GM12878 (cell line): ENCODE results near the gene INTS7. TPM values are rescaled to one million over a fixed set of nuclear protein-coding genes. Genes with fewer than 3 reads are reported as not detected.

Source experiments
- ATAC-seq: fragments of 200-7000 bp; cut with Tn5 transposase; 3 replicates; pipeline ENCODE4 v1.9.1; 2020; ENCODE audit warnings: mild to moderate bottlenecking, moderate library complexity
- BruUV-seq: library from RNA; stranded (reverse); fragments of 400-500 nt; replicated peaks from 2 replicates; lab custom pipeline; 2021; lab: Mats Ljungman, UMichigan
- CTCF ChIA-PET: fragments of 300-600 bp; sonication (Branson Sonifier 250); formaldehyde crosslinking; extraction: SDS; loops from one replicate; lab custom pipeline; 2021; ENCODE audit warnings: inconsistent platforms; lab: Yijun Ruan, JAX
- POLR2A ChIA-PET: fragments of 350-600 bp; formaldehyde crosslinking; extraction: SDS; loops from one replicate; lab custom pipeline; 2021; ENCODE audit warnings: inconsistent platforms; lab: Charles Lee
- RAD21 ChIA-PET: fragments of 300-600 bp; sonication (Branson Sonifier 250); formaldehyde crosslinking; loops from one replicate; lab custom pipeline; 2023; ENCODE audit warnings: antibody characterized with exemption; ENCODE audit not compliant: unreplicated experiment; lab: Charles Lee
- SMC1A ChIA-PET: fragments of 300-600 bp; sonication (Branson Sonifier 250); formaldehyde crosslinking; loops from one replicate; lab custom pipeline; 2023; ENCODE audit not compliant: unreplicated experiment, uncharacterized antibody; lab: Charles Lee
- DNase-seq: peaks from one replicate; pipeline ENCODE4 v3.0.0-alpha.2; 2011; ENCODE audit warnings: low read depth, low spot score
- FAIRE-seq: peaks from 3 replicates; lab custom pipeline; 2011; peaks lifted over from hg19 to GRCh38; lab: Jason Lieb, UNC
- H2AFZ ChIP-seq: 2 replicates; pipeline ENCODE4 v1.6.0; 2011; ENCODE audit warnings: low read depth, low read length, control low read depth; ENCODE audit not compliant: control insufficient read depth
- H3K27ac ChIP-seq: 2 replicates; pipeline ENCODE4 v1.5.1; 2011; ENCODE audit warnings: control low read depth; ENCODE audit not compliant: control insufficient read depth, insufficient read depth
- H3K27me3 ChIP-seq, 2 experiments: replicated peaks in 1 of 2; 2 replicates each; pipeline versions ENCODE4 v1.6.0 to v1.6.1; 2011; ENCODE audit warnings: low read length in 1 of 2; ENCODE audit not compliant: control insufficient read depth in 2 of 2, insufficient read depth in 2 of 2
- H3K36me3 ChIP-seq, 2 experiments: 2 replicates each; pipeline ENCODE4 v1.5.1; 2011; ENCODE audit warnings: low read length in 1 of 2; ENCODE audit not compliant: control insufficient read depth in 2 of 2, insufficient read depth in 2 of 2
- H3K4me1 ChIP-seq: 2 replicates; pipeline ENCODE4 v1.6.1; 2011; ENCODE audit warnings: mild to moderate bottlenecking, low read length, moderate library complexity, mixed read lengths; ENCODE audit not compliant: control insufficient read depth, insufficient read depth
- H3K4me2 ChIP-seq: 2 replicates; pipeline ENCODE4 v1.6.0; 2011; ENCODE audit warnings: control low read depth; ENCODE audit not compliant: control insufficient read depth, insufficient read depth
- H3K4me3 ChIP-seq: fragments of 200-600 bp; sonication (generic); 2 replicates; pipeline ENCODE4 v1.5.1; 2016
- H3K79me2 ChIP-seq: 2 replicates; pipeline ENCODE4 v1.6.0; 2011; ENCODE audit warnings: low read length; ENCODE audit not compliant: control insufficient read depth, insufficient read depth
- H3K9ac ChIP-seq: 2 replicates; pipeline ENCODE4 v1.8.0; 2011; ENCODE audit warnings: low read length, control low read depth, mixed read lengths; ENCODE audit not compliant: control insufficient read depth, insufficient read depth
- H3K9me3 ChIP-seq: replicated peaks from 3 replicates; pipeline ENCODE4 v1.5.1; 2011; ENCODE audit warnings: mild to moderate bottlenecking, low read length; ENCODE audit not compliant: control insufficient read depth, insufficient read depth
- H4K20me1 ChIP-seq: 2 replicates; pipeline ENCODE4 v1.6.0; 2011; ENCODE audit not compliant: control insufficient read depth, insufficient read depth
- GABPA ChIP-seq: IDR thresholded peaks from 2 replicates; pipeline ENCODE4 v1.6.1; 2014; ENCODE audit warnings: antibody characterized with exemption, low read depth, mild to moderate bottlenecking, inconsistent platforms
- KAT2A ChIP-seq: conservative IDR thresholded peaks from 2 replicates; pipeline ENCODE4 v1.6.1; 2011; ENCODE audit warnings: low read depth, low read length; ENCODE audit not compliant: control insufficient read depth
- MEF2B ChIP-seq: fragments of 450-650 bp; IDR thresholded peaks from 2 replicates; pipeline ENCODE4 v1.6.1; 2018; ENCODE audit warnings: mild to moderate bottlenecking, moderate library complexity; ENCODE audit not compliant: partially characterized antibody, poor library complexity, severe bottlenecking
- REST ChIP-seq: IDR thresholded peaks from 2 replicates; pipeline ENCODE4 v1.6.1; 2012; ENCODE audit warnings: mild to moderate bottlenecking, low read depth, low read length
- WGBS: methylation state at CpG from one replicate; pipeline ENCODE4 v1.1.6; 2016; ENCODE audit warnings: low lambda C conversion rate; ENCODE audit not compliant: insufficient replicate concordance, insufficient coverage; ENCODE audit errors: missing lambda C conversion rate; 5-methylcytosine and 5-hydroxymethylcytosine counted together
- in situ Hi-C: fragments of 300-500 bp; cut with MboI; formaldehyde crosslinking; loops from 9 replicates; pipeline ENCODE4 v1.14.3; 2018; ENCODE audit warnings: mixed read lengths
- intact Hi-C: fragments of 100-400 bp; cut with micrococcal nuclease; formaldehyde crosslinking; loops from one replicate; pipeline ENCODE4 v1.14.2; 2022; ENCODE audit not compliant: unreplicated experiment
- polyA plus RNA-seq, 11 experiments: library from polyadenylated mRNA; depleted of rRNA in 4 of 11; unstranded in 6 of 11; stranded (reverse) in 5 of 11; fragments of >200 nt; fragmentation: Nextera tagmentation in 4 of 11; fragmentation: Illumina TruSeq in 1 of 11; extraction: Ambion mirVana in 4 of 11; extraction: Trizol in 1 of 11; gene quantifications; 1 replicate in 1 of 11; 2 replicates in 10 of 11; pipeline versions ENCODE4 v1.2.1 to v1.2.3, GENCODE V29; 2011 to 2016; ENCODE audit warnings: inconsistent platforms in 2 of 11, missing spikeins in 2 of 11, low read depth in 1 of 11
- total RNA-seq, 4 experiments: library from RNA; depleted of rRNA in 3 of 4; stranded (reverse); fragments of >200 nt in 3 of 4; fragmentation: Illumina TruSeq in 1 of 4; extraction: Trizol in 1 of 4; gene quantifications; 2 replicates each; pipeline versions ENCODE4 v1.2.1 to v1.2.3, GENCODE V29; 2013 to 2021

INTS7 gene
- total and polyA plus RNA-seq, 10 of the 15 experiments (the other 5 are each of a cell fraction or from before 2014, with no cell fraction given): 17.1 to 49.1 (median 26.8) TPM

- intact Hi-C loops (no loop called here), in situ Hi-C loops (no loop called here)
- Histone ChIP-seq H3K4me1 (peaks cover 12% of the 10 kb centered on the region), H3K4me3 (no peak overlapping the region), H3K9ac (no peak overlapping the region), H3K27me3 (no peaks in the 10 kb centered on the region), H4K20me1 (no peaks in the 10 kb centered on the region), H3K79me2 (no peaks in the 10 kb centered on the region), H3K4me2 (no peak overlapping the region), H2AFZ (no peak overlapping the region), H3K36me3 (no peaks in the 10 kb centered on the region), H3K27ac (no peak overlapping the region), H3K9me3 (peaks cover 8% of the 10 kb centered on the region; the same call in 2 of the 3 replicates)
- DNase-seq (no peak), ATAC-seq (0 out of 3 replicates have a peak, but pooled peaks have one; percentile 18), FAIRE-seq (peak; percentile 76)
- RAD21 ChIA-PET: interaction anchor here (1.1 kb wide), 1 partner anchor 87 kb away, joined by 5 read pairs; no protein-coding TSS in a partner anchor
- CTCF ChIA-PET: interaction anchor here (0.7 to 1.3 kb wide), 3 partner anchors 9 to 28 kb away, joined by 3 to 4 read pairs (median 3); no protein-coding TSS in a partner anchor
- SMC1A ChIA-PET: interaction anchor here (0.7 to 2.0 kb wide), 7 partner anchors 10 to 75 kb away, joined by 3 to 10 read pairs (median 4); no protein-coding TSS in a partner anchor
- 84% methylated on average over 7 of the region's 7 CpGs for whole genome bisulfite sequencing
- POLR2A ChIA-PET: no interaction called here
- TF ChIP-seq GABPA (no peak), KAT2A (no peak), MEF2B (no peak), REST (0 out of 2 replicates have a peak, but pooled peaks have one; percentile 22)
- BruUV-seq: no TSS peak
Observed at GRCh38 chr1:211910113-211910884, 125.1 kb downstream of the INTS7 start.
